Common myeloid progenitor, CD34-positive (primary cell): Measurements from ENCODE around the gene RRP1B.

ENCODE experiments used
- CTCF ChIA-PET: fragments of 350-600 bp; sonication (Branson Sonifier 250); formaldehyde crosslinking; loops from one replicate; lab custom pipeline; 2021; ENCODE audit warnings: antibody characterized with exemption; lab: Charles Lee
- POLR2A ChIA-PET: fragments of 350-600 bp; sonication (Branson Sonifier 250); formaldehyde crosslinking; loops from one replicate; lab custom pipeline; 2021; ENCODE audit warnings: antibody characterized with exemption; lab: Charles Lee
- DNase-seq, 3 donors: peaks; one replicate each; pipeline versions ENCODE4 v3.0.0 to v3.0.0-alpha.2; 2013
- H3K27ac ChIP-seq, 2 experiments: 1 replicate in 1 of 2; 2 replicates in 1 of 2; pipeline ENCODE4 v1.7.0; 2013; ENCODE audit warnings: inconsistent platforms in 2 of 2, low read length in 2 of 2, mild to moderate bottlenecking in 2 of 2, low read depth in 1 of 2, moderate library complexity in 1 of 2; ENCODE audit not compliant: severe bottlenecking in 2 of 2, insufficient read depth in 1 of 2, poor library complexity in 1 of 2
- H3K27me3 ChIP-seq, 5 experiments: replicated peaks in 2 of 5; 1 replicate in 3 of 5; 2 replicates in 2 of 5; pipeline versions ENCODE4 v1.6.1 to v1.7.0; 2013; ENCODE audit warnings: low read length in 4 of 5, mild to moderate bottlenecking in 2 of 5, moderate library complexity in 2 of 5, inconsistent platforms in 1 of 5; ENCODE audit not compliant: insufficient read depth in 5 of 5, control insufficient read depth in 4 of 5
- H3K36me3 ChIP-seq, 4 experiments: 1 replicate in 2 of 4; 2 replicates in 2 of 4; pipeline versions ENCODE4 v1.6.1 to v1.7.0; 2013; ENCODE audit warnings: low read length in 3 of 4, control low read depth in 1 of 4, mild to moderate bottlenecking in 1 of 4; ENCODE audit not compliant: control insufficient read depth in 4 of 4, insufficient read depth in 4 of 4
- H3K4me1 ChIP-seq, 4 experiments: 1 replicate in 3 of 4; 2 replicates in 1 of 4; pipeline versions ENCODE4 v1.6.1 to v1.7.1; 2013; ENCODE audit warnings: low read length in 3 of 4, mild to moderate bottlenecking in 3 of 4, control low read depth in 1 of 4, inconsistent platforms in 1 of 4, moderate library complexity in 1 of 4; ENCODE audit not compliant: control insufficient read depth in 4 of 4, insufficient read depth in 4 of 4; ENCODE audit errors: control extremely low read depth in 1 of 4
- H3K4me3 ChIP-seq, 7 experiments: 1 replicate in 4 of 7; 2 replicates in 3 of 7; pipeline versions ENCODE4 v1.5.1 to v1.7.0; 2013; ENCODE audit warnings: mild to moderate bottlenecking in 7 of 7, low read length in 6 of 7, moderate library complexity in 6 of 7, inconsistent platforms in 2 of 7, low read depth in 2 of 7, control low read depth in 1 of 7; ENCODE audit not compliant: insufficient read depth in 4 of 7, control insufficient read depth in 1 of 7; ENCODE audit errors: extremely low read depth in 1 of 7
- H3K9me3 ChIP-seq, 5 experiments: 1 replicate in 4 of 5; 2 replicates in 1 of 5; pipeline versions ENCODE4 v1.6.1 to v1.7.1; 2013; ENCODE audit warnings: low read length in 4 of 5, mild to moderate bottlenecking in 2 of 5, inconsistent platforms in 1 of 5, low read depth in 1 of 5, moderate library complexity in 1 of 5; ENCODE audit not compliant: control insufficient read depth in 4 of 5, insufficient read depth in 2 of 5; ENCODE audit errors: control extremely low read depth in 1 of 5
- WGBS: methylation state at CpG from one replicate; pipeline ENCODE4 v1.1.5; 2013; ENCODE audit not compliant: insufficient coverage; 5-methylcytosine and 5-hydroxymethylcytosine counted together

RRP1B gene

GRCh38 chr21:43619344-43619743, 40.0 kb upstream of the RRP1B start:
- 97% methylated on average over 4 of the region's 4 CpGs for WGBS
- H3K36me3 ChIP-seq = peaks cover 0 to 2% (median 0%) of the 10 kb centered on the region in 4 experiments
- H3K4me3 ChIP-seq = no peak overlapping the region
- H3K9me3 ChIP-seq = peaks cover 0 to 16% (median 8%) of the 10 kb centered on the region in 5 experiments
- no peak overlapping the region for H3K27ac ChIP-seq
- ChIA-PET POLR2A (no interaction called here), CTCF (interaction anchor here (1.0 kb wide), 1 partner anchor 26 kb away, joined by 3 read pairs; no protein-coding TSS in a partner anchor)
- H3K27me3 ChIP-seq = no peaks in the 10 kb centered on the region
- H3K4me1 ChIP-seq = no peaks in the 10 kb centered on the region
- DNase-seq = no peak

- ChIA-PET CTCF (interaction anchor here (1.2 to 2.1 kb wide), 2 partner anchors 9 to 22 kb away, joined by 5 to 7 read pairs; no protein-coding TSS in a partner anchor), POLR2A (no interaction called here)
- H3K9me3 ChIP-seq = peaks cover 0 to 16% (median 8%) of the 10 kb centered on the region in 5 experiments
- WGBS = 100% methylated on average over 3 of the region's 4 CpGs
- DNase-seq = no peak
- H3K27me3 ChIP-seq = no peaks in the 10 kb centered on the region
- no peaks in the 10 kb centered on the region for H3K4me1 ChIP-seq
- H3K27ac ChIP-seq = no peak overlapping the region
- no peak overlapping the region for H3K4me3 ChIP-seq
- peaks cover 0 to 2% (median 0%) of the 10 kb centered on the region in 4 experiments for H3K36me3 ChIP-seq
Observed at GRCh38 chr21:43619856-43620255, 39.5 kb upstream of the RRP1B start.

GRCh38 chr21:43622796-43623195, 36.6 kb upstream of the RRP1B start:
- Histone ChIP-seq H3K4me3 (no peak overlapping the region), H3K4me1 (peaks cover 0 to 7% (median 3%) of the 10 kb centered on the region in 4 experiments), H3K36me3 (peaks cover 0 to 2% (median 0%) of the 10 kb centered on the region in 4 experiments), H3K27ac (no peak overlapping the region), H3K27me3 (no peaks in the 10 kb centered on the region), H3K9me3 (peaks cover 0 to 17% (median 8%) of the 10 kb centered on the region in 5 experiments)
- ChIA-PET POLR2A (no interaction called here), CTCF (no interaction called here)
- WGBS = 81% methylated on average over 2 of the region's 2 CpGs
- DNase-seq = no peak

- no peak overlapping the region for H3K27ac ChIP-seq
- ChIA-PET CTCF (interaction anchor here (1.9 kb wide), 1 partner anchor 21 kb away, joined by 5 read pairs; no protein-coding TSS in a partner anchor), POLR2A (no interaction called here)
- H3K36me3 ChIP-seq = peaks cover 0 to 3% (median under 1%) of the 10 kb centered on the region in 4 experiments
- no peak overlapping the region for H3K4me3 ChIP-seq
- H3K4me1 ChIP-seq = peaks cover 0 to 7% (median 3%) of the 10 kb centered on the region in 4 experiments
- DNase-seq = no peak
- WGBS = 100% methylated on average over 2 of the region's 2 CpGs
- H3K27me3 ChIP-seq = no peaks in the 10 kb centered on the region
- peaks cover 0 to 25% (median 8%) of the 10 kb centered on the region in 5 experiments for H3K9me3 ChIP-seq
Observed at GRCh38 chr21:43623588-43623987, 35.8 kb upstream of the RRP1B start.

- whole genome bisulfite sequencing = 100% methylated on average over 3 of the region's 4 CpGs
- Histone ChIP-seq H3K4me1 (peaks cover 0 to 7% (median 3%) of the 10 kb centered on the region in 4 experiments), H3K27ac (no peak overlapping the region), H3K27me3 (no peaks in the 10 kb centered on the region), H3K36me3 (peaks cover 0 to 3% (median under 1%) of the 10 kb centered on the region in 4 experiments), H3K4me3 (no peak overlapping the region), H3K9me3 (peaks cover 0 to 30% (median 11%) of the 10 kb centered on the region in 5 experiments)
- CTCF ChIA-PET = interaction anchor here (1.9 kb wide), 1 partner anchor 21 kb away, joined by 5 read pairs; no protein-coding TSS in a partner anchor
- POLR2A ChIA-PET = no interaction called here
- no peak for DNase-seq
Observed at GRCh38 chr21:43624339-43624738, 35.0 kb upstream of the RRP1B start.

GRCh38 chr21:43626390-43626789, 33.0 kb upstream of the RRP1B start:
- 83% methylated on average over 3 of the region's 3 CpGs for whole genome bisulfite sequencing

GRCh38 chr21:43627527-43627926, 31.8 kb upstream of the RRP1B start:
- Histone ChIP-seq H3K36me3 (peaks cover 0 to 3% (median 0%) of the 10 kb centered on the region in 4 experiments), H3K9me3 (peaks cover 0 to 14% (median 5%) of the 10 kb centered on the region in 5 experiments), H3K4me1 (peaks cover 0 to 7% (median 3%) of the 10 kb centered on the region in 4 experiments), H3K27me3 (no peaks in the 10 kb centered on the region), H3K4me3 (no peak overlapping the region), H3K27ac (no peak overlapping the region)
- POLR2A ChIA-PET = no interaction called here
- WGBS = 100% methylated on average over 2 of the region's 2 CpGs
- DNase-seq = no peak
- CTCF ChIA-PET = no interaction called here

More at GRCh38 chr21:43626390-43626789, 33.0 kb upstream of the RRP1B start:
- H3K27me3 ChIP-seq = no peaks in the 10 kb centered on the region
- ChIA-PET CTCF (interaction anchor here (0.9 to 1.6 kb wide), 2 partner anchors 19 to 424 kb away, joined by 3 read pairs; no protein-coding TSS in a partner anchor), POLR2A (no interaction called here)
- no peak overlapping the region for H3K4me3 ChIP-seq
- H3K9me3 ChIP-seq = peaks cover 0 to 14% (median 5%) of the 10 kb centered on the region in 5 experiments
- DNase-seq = no peak
- H3K27ac ChIP-seq = no peak overlapping the region
- H3K4me1 ChIP-seq = peaks cover 0 to 7% (median 3%) of the 10 kb centered on the region in 4 experiments
- peaks cover 0 to 3% (median 0%) of the 10 kb centered on the region in 4 experiments for H3K36me3 ChIP-seq
